GM23338 (cell line): ENCODE data around the gene LPCAT4. TPM values are rescaled to one million over a fixed set of nuclear protein-coding genes. Genes with fewer than 3 reads are reported as not detected.

Experiments used
- ATAC-seq: fragments of 200-7000 bp; cut with Tn5 transposase; 3 replicates; pipeline ENCODE4 v1.9.1; 2020
- DNase-seq: peaks from one replicate; pipeline ENCODE4 v3.0.0-alpha.2; 2015; ENCODE audit warnings: low spot score
- H2AFZ ChIP-seq: fragments of 200-600 bp; sonication (generic); 2 replicates; pipeline ENCODE4 v1.8.0; 2016; ENCODE audit warnings: antibody characterized with exemption, mild to moderate bottlenecking, moderate library complexity
- H3F3A ChIP-seq: fragments of 200-600 bp; sonication (generic); replicated peaks from 2 replicates; pipeline ENCODE4 v1.8.0; 2017; ENCODE audit warnings: antibody characterized with exemption, mixed run types, low read depth
- H3K27ac ChIP-seq: fragments of 200-600 bp; sonication (generic); 2 replicates; pipeline ENCODE4 v1.6.1; 2016; ENCODE audit warnings: low read depth
- H3K27me3 ChIP-seq: fragments of 200-600 bp; sonication (generic); 2 replicates; pipeline ENCODE4 v1.8.0; 2016; ENCODE audit warnings: mild to moderate bottlenecking, mixed run types, moderate library complexity; ENCODE audit not compliant: insufficient read depth
- H3K36me3 ChIP-seq: fragments of 200-600 bp; sonication (generic); 2 replicates; pipeline ENCODE4 v1.8.0; 2016; ENCODE audit warnings: mild to moderate bottlenecking; ENCODE audit not compliant: insufficient read depth
- H3K4me1 ChIP-seq: fragments of 200-600 bp; sonication (generic); 2 replicates; pipeline ENCODE4 v1.8.0; 2016; ENCODE audit warnings: mild to moderate bottlenecking, moderate library complexity; ENCODE audit not compliant: insufficient read depth
- H3K4me2 ChIP-seq: fragments of 200-600 bp; sonication (generic); 2 replicates; pipeline ENCODE4 v1.7.1; 2017; ENCODE audit warnings: mixed run types
- H3K4me3 ChIP-seq: fragments of 200-600 bp; sonication (generic); 2 replicates; pipeline ENCODE4 v1.6.1; 2016; ENCODE audit warnings: mixed run types
- H3K79me2 ChIP-seq: fragments of 200-600 bp; sonication (generic); replicated peaks from 2 replicates; pipeline ENCODE4 v1.8.0; 2017; ENCODE audit warnings: mild to moderate bottlenecking; ENCODE audit not compliant: insufficient read depth
- H3K9me2 ChIP-seq: fragments of 200-600 bp; sonication (generic); 2 replicates; pipeline ENCODE4 v1.8.0; 2017; ENCODE audit not compliant: insufficient read depth
- H4K20me1 ChIP-seq: fragments of 200-600 bp; sonication (generic); replicated peaks from 2 replicates; pipeline ENCODE4 v1.8.0; 2017; ENCODE audit warnings: mild to moderate bottlenecking; ENCODE audit not compliant: insufficient read depth
- H3K27ac Mint-ChIP-seq: 2 replicates; pipeline ENCODE4 v1.8.0; 2020; ENCODE audit warnings: inconsistent platforms, mild to moderate bottlenecking, moderate library complexity, mixed read lengths
- H3K27me3 Mint-ChIP-seq: 3 replicates; pipeline ENCODE4 v1.8.0; 2022; ENCODE audit warnings: low read depth, mild to moderate bottlenecking, moderate library complexity, mixed read lengths, inconsistent platforms; ENCODE audit not compliant: insufficient read depth, poor library complexity
- H3K36me3 Mint-ChIP-seq: 3 replicates; pipeline ENCODE4 v1.8.0; 2021; ENCODE audit warnings: low read depth, mild to moderate bottlenecking, inconsistent platforms, moderate library complexity, mixed read lengths
- H3K4me1 Mint-ChIP-seq: 3 replicates; pipeline ENCODE4 v1.8.0; 2020; ENCODE audit warnings: mild to moderate bottlenecking, inconsistent platforms, mixed read lengths
- H3K4me3 Mint-ChIP-seq: 3 replicates; pipeline ENCODE4 v1.8.0; 2021; ENCODE audit warnings: moderate library complexity, mild to moderate bottlenecking, inconsistent platforms, mixed read lengths
- H3K9me3 Mint-ChIP-seq: 3 replicates; pipeline ENCODE4 v1.8.0; 2020; ENCODE audit warnings: moderate library complexity, mild to moderate bottlenecking, inconsistent platforms, mixed read lengths
- CREB1 ChIP-seq: fragments of 250-450 bp; sonication (Bioruptor Pico); IDR thresholded peaks from 2 replicates; pipeline ENCODE4 v1.5.0; 2020; ENCODE audit warnings: low read depth, mild to moderate bottlenecking, moderate library complexity
- CTCF ChIP-seq, 2 experiments: fragments of 200-600 bp in 1 of 2; sonication (generic) in 1 of 2; conservative IDR thresholded peaks; 2 replicates each; pipeline versions ENCODE4 v1.5.1 to v1.6.1; 2016 to 2017; ENCODE audit warnings: antibody characterized with exemption in 2 of 2, low read depth in 2 of 2, mild to moderate bottlenecking in 2 of 2, moderate library complexity in 1 of 2
- ETS1 ChIP-seq: IDR thresholded peaks from 2 replicates; pipeline ENCODE4 v1.6.1; 2016; ENCODE audit warnings: antibody characterized with exemption
- EZH2phosphoT487 ChIP-seq: fragments of 200-600 bp; sonication (generic); IDR thresholded peaks from one replicate; pipeline ENCODE4 v1.8.1; 2018; ENCODE audit warnings: antibody characterized with exemption; ENCODE audit not compliant: unreplicated experiment
- NANOG ChIP-seq: IDR thresholded peaks from 2 replicates; pipeline ENCODE4 v1.6.1; 2016; ENCODE audit warnings: antibody characterized with exemption, borderline replicate concordance
- REST ChIP-seq: IDR thresholded peaks from one replicate; pipeline ENCODE4 v1.6.1; 2018; ENCODE audit warnings: antibody characterized with exemption; ENCODE audit not compliant: unreplicated experiment
- STAT1 ChIP-seq: IDR thresholded peaks from one replicate; pipeline ENCODE4 v1.6.1; 2016; ENCODE audit warnings: antibody characterized with exemption; ENCODE audit not compliant: unreplicated experiment
- ZNF114 ChIP-seq: fragments of 250-450 bp; sonication (Bioruptor Pico); IDR thresholded peaks from 2 replicates; pipeline ENCODE4 v1.5.0; 2020; ENCODE audit warnings: mild to moderate bottlenecking, moderate library complexity
- ZNF331 ChIP-seq: fragments of 250-450 bp; sonication (Bioruptor Pico); IDR thresholded peaks from 2 replicates; pipeline ENCODE4 v1.5.0; 2020; ENCODE audit warnings: low read depth, mild to moderate bottlenecking, moderate library complexity
- polyA plus RNA-seq: library from polyadenylated mRNA; unstranded; fragments of >200 nt; fragmentation: Nextera tagmentation; extraction: Ambion mirVana; gene quantifications from 2 replicates; pipeline ENCODE4 v1.2.1, GENCODE V29; 2016
- total RNA-seq: library from RNA; depleted of rRNA; stranded (reverse); fragments of >200 nt; shearing (Covaris generic); gene quantifications from 2 replicates; pipeline ENCODE4 v1.2.3, GENCODE V29; 2014

Gene LPCAT4
- total and polyA plus RNA-seq, 2 experiments from 2014 or later, result 36.8 to 49.1 TPM

GRCh38 chr15:34336991-34337556 is 29.9 kb downstream of the LPCAT4 start:
- Mint-ChIP-seq H3K27me3 (peaks cover 5% of the 10 kb centered on the region), H3K27ac (no peak overlapping the region; the same call in 1 of the 2 replicates), H3K36me3 (peaks cover 27% of the 10 kb centered on the region), H3K4me3 (peak overlapping the region; percentile 94), H3K9me3 (peaks cover 3% of the 10 kb centered on the region; the same call in 2 of the 3 replicates), H3K4me1 (peaks cover 16% of the 10 kb centered on the region)
- Histone ChIP-seq H4K20me1 (peaks cover 10% of the 10 kb centered on the region), H3K9me2 (no peaks in the 10 kb centered on the region), H2AFZ (peak overlapping the region; percentile 99), H3K4me2 (peak overlapping the region; percentile 91), H3K4me1 (peaks cover 19% of the 10 kb centered on the region), H3K4me3 (peak overlapping the region; percentile 97), H3F3A (no peaks in the 10 kb centered on the region), H3K27ac (peak overlapping the region; percentile 81), H3K27me3 (no peaks in the 10 kb centered on the region), H3K79me2 (peaks cover 17% of the 10 kb centered on the region), H3K36me3 (peaks cover 7% of the 10 kb centered on the region)
- ATAC-seq (peak; percentile 42), DNase-seq (peak; percentile 43)
- no peak for TF ChIP-seq EZH2phosphoT487
- no peak for TF ChIP-seq CTCF (conservative IDR thresholded peaks at IDR 0.05; ENCODE audit: low read depth in 2 of 2)
- no peak for TF ChIP-seq CREB1 (CRISPR knock-in tag)
- TF ChIP-seq ZNF331 (CRISPR knock-in tag), result no peak
- TF ChIP-seq NANOG, result no peak
- TF ChIP-seq ZNF114 (CRISPR knock-in tag), result no peak
- no peak for TF ChIP-seq STAT1
- no peak for TF ChIP-seq ETS1
- no peak for TF ChIP-seq REST
